HepG2 (cell line): ENCODE measurements around the gene SEMA6B. TPM values are rescaled to one million over a fixed set of nuclear protein-coding genes. Genes with fewer than 3 reads are reported as not detected.
A peak's percentile ranks its signal among the peaks of the same experiment; 100 is the strongest.

Source experiments
- ATAC-seq: fragments of 200-7000 bp; cut with Tn5 transposase; 3 replicates; pipeline ENCODE4 v1.9.1; 2020; ENCODE audit warnings: mild to moderate bottlenecking, moderate library complexity
- BruUV-seq: library from RNA; stranded (reverse); fragments of 400-500 nt; replicated peaks from 2 replicates; lab custom pipeline; 2021; lab: Mats Ljungman, UMichigan
- CTCF ChIA-PET: fragments of 300-600 bp; formaldehyde crosslinking; extraction: SDS; loops from one replicate; lab custom pipeline; 2021; ENCODE audit warnings: low total read pairs, inconsistent platforms, low intra/inter-chr PET ratio; lab: Yijun Ruan, JAX
- POLR2A ChIA-PET: fragments of 350-600 bp; sonication (Branson Sonifier 250); formaldehyde crosslinking; loops from one replicate; lab custom pipeline; 2020; ENCODE audit warnings: antibody characterized with exemption, inconsistent platforms; lab: Yijun Ruan, JAX
- DNase-seq: peaks from one replicate; pipeline ENCODE4 v3.0.0-alpha.2; 2015; ENCODE audit warnings: low spot score
- FAIRE-seq: peaks from 3 replicates; lab custom pipeline; 2011; peaks lifted over from hg19 to GRCh38; lab: Jason Lieb, UNC
- H2AFZ ChIP-seq: one replicate; pipeline ENCODE4 v1.6.1; 2011; ENCODE audit warnings: low read length, inconsistent platforms
- H3K27ac ChIP-seq: fragments of 300-600 bp; 3 replicates; pipeline ENCODE4 v1.8.0; 2011; ENCODE audit warnings: mixed run types, mild to moderate bottlenecking, mixed read lengths, low read length, inconsistent platforms; ENCODE audit not compliant: insufficient read depth; ENCODE audit errors: extremely low read length
- H3K27me3 ChIP-seq, 2 experiments: fragments of 200-600 bp in 1 of 2; 2 replicates in 1 of 2; 3 replicates in 1 of 2; pipeline versions ENCODE4 v1.6.0 to v1.8.0; 2011; ENCODE audit warnings: low read length in 2 of 2, mild to moderate bottlenecking in 2 of 2, moderate library complexity in 2 of 2, inconsistent platforms in 1 of 2; ENCODE audit not compliant: insufficient read depth in 2 of 2, control insufficient read depth in 1 of 2
- H3K36me3 ChIP-seq, 2 experiments: fragments of 200-600 bp in 1 of 2; replicated peaks in 1 of 2; 2 replicates in 1 of 2; 3 replicates in 1 of 2; pipeline versions ENCODE4 v1.5.1 to v1.8.0; 2011; ENCODE audit warnings: low read length in 2 of 2, inconsistent platforms in 1 of 2; ENCODE audit not compliant: insufficient read depth in 2 of 2, control insufficient read depth in 1 of 2
- H3K4me1 ChIP-seq: 2 replicates; pipeline ENCODE4 v1.5.1; 2012; ENCODE audit warnings: low read length, inconsistent platforms; ENCODE audit not compliant: insufficient read depth
- H3K4me2 ChIP-seq: 2 replicates; pipeline ENCODE4 v1.6.0; 2011; ENCODE audit warnings: low read depth, low read length, inconsistent platforms
- H3K4me3 ChIP-seq, 3 experiments: fragments of 200-600 bp in 1 of 3; sonication (generic), shearing (Covaris generic) in 1 of 3; replicated peaks in 1 of 3; 2 replicates each; pipeline ENCODE4 v1.5.1; 2011 to 2016; ENCODE audit warnings: low read length in 3 of 3, inconsistent platforms in 2 of 3, low read depth in 2 of 3, mild to moderate bottlenecking in 2 of 3, control low read depth in 1 of 3, mixed read lengths in 1 of 3; ENCODE audit not compliant: insufficient read depth in 1 of 3
- H3K79me2 ChIP-seq: one replicate; pipeline ENCODE4 v1.6.1; 2011; ENCODE audit warnings: low read length, inconsistent platforms; ENCODE audit not compliant: insufficient read depth
- H3K9ac ChIP-seq: 2 replicates; pipeline ENCODE4 v1.6.0; 2011; ENCODE audit warnings: mild to moderate bottlenecking, low read depth, low read length, inconsistent platforms; ENCODE audit not compliant: insufficient read depth
- H3K9me3 ChIP-seq: 2 replicates; pipeline ENCODE4 v1.5.1; 2012; ENCODE audit warnings: mild to moderate bottlenecking, low read length
- H4K20me1 ChIP-seq: 2 replicates; pipeline ENCODE4 v1.6.0; 2011; ENCODE audit warnings: inconsistent platforms, mild to moderate bottlenecking, low read length, moderate library complexity; ENCODE audit not compliant: insufficient read depth
- BORCS8-MEF2B ChIP-seq: sonication (generic); formaldehyde crosslinking; IDR thresholded peaks from 2 replicates; pipeline ENCODE4 v1.8.0; 2022; ENCODE audit warnings: mild to moderate bottlenecking, missing genetic modification reagents
- RELA ChIP-seq: sonication (generic); formaldehyde crosslinking; IDR thresholded peaks from 2 replicates; pipeline ENCODE4 v1.4.0; 2020; ENCODE audit warnings: missing genetic modification reagents
- SIX1 ChIP-seq: sonication (generic); formaldehyde crosslinking; IDR thresholded peaks from 2 replicates; pipeline ENCODE4 v1.4.0; 2020; ENCODE audit warnings: missing genetic modification reagents, borderline replicate concordance
- SOX5 ChIP-seq: IDR thresholded peaks from 2 replicates; pipeline ENCODE4 v1.6.1; 2016; ENCODE audit warnings: borderline replicate concordance
- SPEN ChIP-seq: sonication (generic); formaldehyde crosslinking; IDR thresholded peaks from 2 replicates; pipeline ENCODE4 v1.5.1; 2020; ENCODE audit warnings: low read depth, mild to moderate bottlenecking, missing genetic modification reagents
- TCF7 ChIP-seq: sonication (generic); IDR thresholded peaks from 2 replicates; pipeline ENCODE4 v1.6.1; 2016; ENCODE audit warnings: antibody characterized with exemption, low read depth
- ZFP36 ChIP-seq: fragments of 150-350 bp; IDR thresholded peaks from 2 replicates; pipeline ENCODE4 v1.6.1; 2018; ENCODE audit warnings: borderline replicate concordance, low read length, low read depth; ENCODE audit not compliant: partially characterized antibody
- ZMYM3 ChIP-seq: sonication (generic); formaldehyde crosslinking; IDR thresholded peaks from 2 replicates; pipeline ENCODE4 v1.5.1; 2020; ENCODE audit warnings: mild to moderate bottlenecking, missing genetic modification reagents
- ZNF124 ChIP-seq: sonication (generic); formaldehyde crosslinking; IDR thresholded peaks from 2 replicates; pipeline ENCODE4 v1.4.0; 2020; ENCODE audit warnings: missing genetic modification reagents
- ZNF275 ChIP-seq: sonication (generic); formaldehyde crosslinking; IDR thresholded peaks from 2 replicates; pipeline ENCODE4 v1.8.0; 2022; ENCODE audit warnings: missing genetic modification reagents, mild to moderate bottlenecking, inconsistent platforms, borderline replicate concordance
- ZNF75D ChIP-seq: sonication (generic); formaldehyde crosslinking; IDR thresholded peaks from 2 replicates; pipeline ENCODE4 v1.8.1; 2023; ENCODE audit warnings: missing genetic modification reagents, mild to moderate bottlenecking, borderline replicate concordance
- WGBS: methylation state at CpG from one replicate; pipeline ENCODE4 v1.1.6; 2017; ENCODE audit warnings: low lambda C conversion rate; 5-methylcytosine and 5-hydroxymethylcytosine counted together
- in situ Hi-C: cut with HindIII; loops from 2 replicates; pipeline ENCODE4 v1.10.0; 2017; ENCODE audit warnings: low pct_unique_long_range_greater_than_20kb; ENCODE audit not compliant: extremely low pct_ligation_motif_present
- intact Hi-C: fragments of 100-400 bp; cut with micrococcal nuclease; formaldehyde crosslinking; loops from one replicate; pipeline ENCODE4 v1.10.0; 2022; ENCODE audit not compliant: unreplicated experiment
- polyA plus RNA-seq, 8 experiments: library from polyadenylated mRNA; depleted of rRNA in 3 of 8; stranded (reverse) in 7 of 8; unstranded in 1 of 8; fragments of >200 nt; fragmentation: Illumina TruSeq in 4 of 8; extraction: Trizol in 4 of 8; gene quantifications; 2 replicates each; pipeline versions ENCODE4 v1.2.1 to v1.2.3, GENCODE V29; 2011 to 2016; ENCODE audit warnings: low read depth in 4 of 8, missing spikeins in 1 of 8, mixed read lengths in 1 of 8; ENCODE audit not compliant: insufficient read depth in 1 of 8
- total RNA-seq, 5 experiments: library from RNA; depleted of rRNA; stranded (reverse); fragments of >200 nt; fragmentation: Illumina TruSeq; extraction: Trizol; gene quantifications; 2 replicates each; pipeline ENCODE4 v1.2.3, GENCODE V29; 2016; ENCODE audit warnings: low read depth in 1 of 5

The SEMA6B gene
- total and polyA plus RNA-seq, 2 of the 13 experiments (the other 11 are each of a cell fraction or from before 2014, with no cell fraction given), result 45.5 to 67.1 TPM

GRCh38 chr19:4591320-4591719 is 31.8 kb upstream of the SEMA6B start:
- Histone ChIP-seq H2AFZ (no peak overlapping the region), H3K4me2 (no peak overlapping the region), H3K4me3 (no peak overlapping the region), H3K36me3 (no peaks in the 10 kb centered on the region), H3K9me3 (no peaks in the 10 kb centered on the region), H3K27me3 (peaks cover 1 to 7% of the 10 kb centered on the region in 2 experiments; a peak in 2 of 5 replicates), H4K20me1 (no peaks in the 10 kb centered on the region), H3K79me2 (no peaks in the 10 kb centered on the region), H3K4me1 (peaks cover 58% of the 10 kb centered on the region), H3K9ac (no peak overlapping the region), H3K27ac (no peak overlapping the region)
- WGBS, result 25% methylated on average over 6 of the region's 6 CpGs
- intact Hi-C loops (no loop called here), in situ Hi-C loops (no loop called here)
- BruUV-seq, result no TSS peak
- POLR2A ChIA-PET, result no interaction called here
- no peak for DNase-seq
- CTCF ChIA-PET, result interaction anchor here (1.0 kb wide), 1 partner anchor 45 kb away, joined by 3 read pairs; no protein-coding TSS in a partner anchor
- TF ChIP-seq TCF7 (no peak), ZNF124 (CRISPR knock-in tag) (no peak), SIX1 (CRISPR knock-in tag) (no peak), SPEN (CRISPR knock-in tag) (no peak), ZNF75D (no peak), SOX5 (CRISPR knock-in tag) (no peak), ZNF275 (no peak)
- no peak for ATAC-seq
- no peak for FAIRE-seq

GRCh38 chr19:4590559-4590958 is 31.1 kb upstream of the SEMA6B start:
- WGBS, result 33% methylated on average over 9 of the region's 9 CpGs
- H3K9me3 ChIP-seq, result no peaks in the 10 kb centered on the region
- ChIA-PET CTCF (interaction anchor here (1.0 kb wide), 1 partner anchor 46 kb away, joined by 3 read pairs; no protein-coding TSS in a partner anchor), POLR2A (interaction anchor here (0.8 kb wide), 1 partner anchor 55 kb away, joined by 3 read pairs; no protein-coding TSS in a partner anchor)
- no peaks in the 10 kb centered on the region for H3K36me3 ChIP-seq
- in situ Hi-C loops, result no loop called here
- DNase-seq, result no peak
- BruUV-seq, result no TSS peak
- no peak overlapping the region for H3K27ac ChIP-seq
- TF ChIP-seq ZFP36 (no peak), RELA (no peak), ZMYM3 (CRISPR knock-in tag) (peak; percentile 5; the same call in 1 of the 2 replicates), BORCS8-MEF2B (CRISPR knock-in tag) (no peak)
- TF ChIP-seq, all 625 proteins: peak for 1
- no peaks in the 10 kb centered on the region for H3K79me2 ChIP-seq
- peaks cover 61% of the 10 kb centered on the region for H3K4me1 ChIP-seq
- H3K4me2 ChIP-seq, result no peak overlapping the region
- H2AFZ ChIP-seq, result no peak overlapping the region
- no peaks in the 10 kb centered on the region for H4K20me1 ChIP-seq
- no peak overlapping the region for H3K4me3 ChIP-seq
- FAIRE-seq (no peak), ATAC-seq (no peak)
- H3K27me3 ChIP-seq, result peaks cover 1 to 7% of the 10 kb centered on the region in 2 experiments; a peak in 2 of 5 replicates
- H3K9ac ChIP-seq, result no peak overlapping the region
- intact Hi-C loops, result no loop called here
